ENCODE measurements around the gene DUSP22. TPM values are rescaled to one million over a fixed set of nuclear protein-coding genes. Genes with fewer than 3 reads are reported as not detected.

DUSP22 gene
- total RNA-seq, 1 experiment from 2014 or later = 34.8 TPM

- TF ChIP-seq REST (IDR thresholded peaks at IDR 0.05; ENCODE audit: insufficient read depth in 1 of 2, low read depth in 2 of 2, low read length in 1 of 2) = no peak
- TF ChIP-seq POLR2AphosphoS5 (IDR thresholded peaks at IDR 0.05; ENCODE audit: low read depth, low read length) = no peak
- TF ChIP-seq CTCF (IDR thresholded peaks at IDR 0.05) = no peak
- TF ChIP-seq TCF7L2 (IDR thresholded peaks at IDR 0.05; ENCODE audit: low read depth, low read length) = no peak
- TF ChIP-seq SIN3A (IDR thresholded peaks at IDR 0.05; ENCODE audit: borderline replicate concordance, insufficient read depth, low read depth, low read length) = no peak
- no peak for DNase-seq (ENCODE audit: low read depth, low spot score)
- H3K4me3 ChIP-seq (ENCODE audit: low read depth in 2 of 2, low read length in 2 of 2) = no peak overlapping the region
- peaks cover 5% of the 10 kb centered on the region; the same call in 1 of the 2 replicates for H3K27me3 ChIP-seq (ENCODE audit: control insufficient read depth, insufficient read depth, low read length)
- no peaks in the 10 kb centered on the region for H3K4me1 ChIP-seq (ENCODE audit: control insufficient read depth, insufficient read depth, low read length)
- no peak for ATAC-seq
- in situ Hi-C loops (cut with HindIII; ENCODE audit: low pct_unique_long_range_greater_than_20kb, low sequenced_read_pairs) (no loop called here), intact Hi-C loops (cut with micrococcal nuclease; ENCODE audit: unreplicated experiment) (no loop called here)
- BruUV-seq (replicated peaks) = no TSS peak
- ChIA-PET CTCF (no interaction called here), POLR2A (no interaction called here)
- H3K9me3 ChIP-seq (ENCODE audit: control insufficient read depth, insufficient read depth, low read depth, low read length) = no peaks in the 10 kb centered on the region
- H3K36me3 ChIP-seq (ENCODE audit: control insufficient read depth, insufficient read depth, low read length) = no peaks in the 10 kb centered on the region
- H3K27ac ChIP-seq (ENCODE audit: low read length) = no peak overlapping the region
Observed at GRCh38 chr6:257774-258173, 34.5 kb upstream of the DUSP22 start.

GRCh38 chr6:259316-259715 lies 33.0 kb upstream of the DUSP22 start:
- no peak for TF ChIP-seq SIN3A (IDR thresholded peaks at IDR 0.05; ENCODE audit: borderline replicate concordance, insufficient read depth, low read depth, low read length)
- TF ChIP-seq CTCF (IDR thresholded peaks at IDR 0.05) = no peak
- TF ChIP-seq POLR2AphosphoS5 (IDR thresholded peaks at IDR 0.05; ENCODE audit: low read depth, low read length) = no peak
- no peak for TF ChIP-seq TCF7L2 (IDR thresholded peaks at IDR 0.05; ENCODE audit: low read depth, low read length)
- no peak for TF ChIP-seq REST (IDR thresholded peaks at IDR 0.05; ENCODE audit: insufficient read depth in 1 of 2, low read depth in 2 of 2, low read length in 1 of 2)
- in situ Hi-C loops (cut with HindIII; ENCODE audit: low pct_unique_long_range_greater_than_20kb, low sequenced_read_pairs) = no loop called here
- no peaks in the 10 kb centered on the region for H3K4me1 ChIP-seq (ENCODE audit: control insufficient read depth, insufficient read depth, low read length)
- no peak overlapping the region for H3K4me3 ChIP-seq (ENCODE audit: low read depth in 2 of 2, low read length in 2 of 2)
- CTCF ChIA-PET = no interaction called here
- H3K27ac ChIP-seq (ENCODE audit: low read length) = no peak overlapping the region
- ATAC-seq (no peak), DNase-seq (ENCODE audit: low read depth, low spot score) (no peak)
- no peaks in the 10 kb centered on the region for H3K9me3 ChIP-seq (ENCODE audit: control insufficient read depth, insufficient read depth, low read depth, low read length)
- POLR2A ChIA-PET = no interaction called here
- 0 out of 2 replicates have a peak, but pooled peaks cover 4% of the 10 kb centered on the region for H3K27me3 ChIP-seq (ENCODE audit: control insufficient read depth, insufficient read depth, low read length)
- intact Hi-C loops (cut with micrococcal nuclease; ENCODE audit: unreplicated experiment) = no loop called here
- no TSS peak for BruUV-seq (replicated peaks)
- no peaks in the 10 kb centered on the region for H3K36me3 ChIP-seq (ENCODE audit: control insufficient read depth, insufficient read depth, low read length)
